ENCODE measurements around the gene DPP10.

DNA sequence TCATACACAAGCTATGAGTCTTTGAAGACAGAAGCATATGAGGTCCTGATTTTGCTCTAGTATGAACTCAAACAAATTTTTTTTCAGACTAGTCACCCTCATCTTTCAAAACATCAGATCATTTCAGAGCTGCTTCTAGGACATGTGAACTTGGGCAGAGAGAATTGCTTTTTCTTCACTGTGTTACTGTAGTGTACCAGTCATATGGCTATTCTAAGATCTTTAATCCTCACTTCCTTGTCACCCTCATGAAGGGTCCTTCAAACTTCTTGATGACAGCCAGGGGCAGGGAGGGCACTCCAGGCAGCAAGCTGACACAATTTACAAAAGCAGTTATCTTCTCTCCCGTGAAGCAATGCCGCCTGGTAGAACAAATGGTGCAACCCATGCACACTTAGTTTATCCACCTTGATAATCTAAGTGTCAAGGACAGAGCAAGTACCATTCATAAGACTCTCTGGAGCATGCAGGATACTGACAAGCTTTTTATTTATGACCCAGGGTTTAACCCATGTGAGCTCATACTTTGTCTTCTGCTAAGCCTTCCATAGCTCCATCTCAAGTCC is 200.6 kb downstream of the DPP10 start:
- TF ChIP-seq, protein P1, sequence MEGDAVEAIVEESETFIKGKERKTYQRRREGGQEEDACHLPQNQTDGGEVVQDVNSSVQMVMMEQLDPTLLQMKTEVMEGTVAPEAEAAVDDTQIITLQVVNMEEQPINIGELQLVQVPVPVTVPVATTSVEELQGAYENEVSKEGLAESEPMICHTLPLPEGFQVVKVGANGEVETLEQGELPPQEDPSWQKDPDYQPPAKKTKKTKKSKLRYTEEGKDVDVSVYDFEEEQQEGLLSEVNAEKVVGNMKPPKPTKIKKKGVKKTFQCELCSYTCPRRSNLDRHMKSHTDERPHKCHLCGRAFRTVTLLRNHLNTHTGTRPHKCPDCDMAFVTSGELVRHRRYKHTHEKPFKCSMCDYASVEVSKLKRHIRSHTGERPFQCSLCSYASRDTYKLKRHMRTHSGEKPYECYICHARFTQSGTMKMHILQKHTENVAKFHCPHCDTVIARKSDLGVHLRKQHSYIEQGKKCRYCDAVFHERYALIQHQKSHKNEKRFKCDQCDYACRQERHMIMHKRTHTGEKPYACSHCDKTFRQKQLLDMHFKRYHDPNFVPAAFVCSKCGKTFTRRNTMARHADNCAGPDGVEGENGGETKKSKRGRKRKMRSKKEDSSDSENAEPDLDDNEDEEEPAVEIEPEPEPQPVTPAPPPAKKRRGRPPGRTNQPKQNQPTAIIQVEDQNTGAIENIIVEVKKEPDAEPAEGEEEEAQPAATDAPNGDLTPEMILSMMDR (conservative IDR thresholded peaks at IDR 0.05): no peak
- TF ChIP-seq ZFX (IDR thresholded peaks at IDR 0.05): no peak

All from C4-2B (cell line).